T-helper 9 cell (primary cell): Measurements from ENCODE around the gene RNH1.
A peak's percentile ranks its signal among the peaks of the same experiment; 100 is the strongest.
"Not testable (repeated sequence)": the region's sequence is repeated elsewhere in the genome, so short reads cannot be mapped to it uniquely, and the experiment has no call there.

Experiments used
- DNase-seq: peaks from one replicate; pipeline ENCODE4 v3.0.0-alpha.2; 2020

Gene RNH1

GRCh38 chr11:473962-474785 is 32.9 kb downstream of the RNH1 start:
- DNase-seq = no peak

GRCh38 chr11:473415-473814 is 33.6 kb downstream of the RNH1 start:
- no peak for DNase-seq

- no peak for DNase-seq
Measured at GRCh38 chr11:472816-473215, 34.2 kb downstream of the RNH1 start.

GRCh38 chr11:472272-472671 is 34.8 kb downstream of the RNH1 start:
- no peak for DNase-seq

- no peak for DNase-seq
Measured at GRCh38 chr11:471468-472145, 35.4 kb downstream of the RNH1 start.

GRCh38 chr11:469684-470560 is 37.1 kb downstream of the RNH1 start:
- no peak for DNase-seq

- not testable (repeated sequence) for DNase-seq
Measured at GRCh38 chr11:469026-469683, 37.9 kb downstream of the RNH1 start.

- DNase-seq = no peak
Measured at GRCh38 chr11:468493-468892, 38.5 kb downstream of the RNH1 start.

- DNase-seq = no peak
Measured at GRCh38 chr11:468036-468435, 39.0 kb downstream of the RNH1 start.

GRCh38 chr11:465896-466530 is 41.0 kb downstream of the RNH1 start:
- DNase-seq = no peak

- DNase-seq = no peak
Measured at GRCh38 chr11:464316-464715, 42.7 kb downstream of the RNH1 start.

- DNase-seq = no peak
Measured at GRCh38 chr11:462107-462890, 44.7 kb downstream of the RNH1 start.

- DNase-seq = no peak
Measured at GRCh38 chr11:461626-462025, 45.4 kb downstream of the RNH1 start.

GRCh38 chr11:460331-461199 is 46.5 kb downstream of the RNH1 start:
- no peak for DNase-seq

GRCh38 chr11:459511-460220 is 47.4 kb downstream of the RNH1 start:
- DNase-seq = no peak

GRCh38 chr11:457111-457760 is 49.8 kb downstream of the RNH1 start:
- no peak for DNase-seq

- peak; percentile 39 for DNase-seq
Measured at GRCh38 chr11:456533-456932, 50.5 kb downstream of the RNH1 start.

GRCh38 chr11:455566-456147 is 51.4 kb downstream of the RNH1 start:
- no peak for DNase-seq
